GM12878 (cell line): ENCODE results near the gene HSPB6.

Source experiments
- EGR1 ChIP-seq, 2 experiments: IDR thresholded peaks; 1 replicate in 1 of 2; 2 replicates in 1 of 2; pipeline ENCODE4 v1.6.1; 2011 to 2012; ENCODE audit warnings: low read depth in 2 of 2, low read length in 2 of 2, borderline replicate concordance in 1 of 2, mild to moderate bottlenecking in 1 of 2, moderate library complexity in 1 of 2
- ELK1 ChIP-seq: IDR thresholded peaks from 2 replicates; pipeline ENCODE4 v1.6.1; 2012; ENCODE audit warnings: low read depth, low read length, improper control_type of control experiment
- EP300 ChIP-seq, 2 experiments: fragments of 150-350 bp in 1 of 2; IDR thresholded peaks; 2 replicates each; pipeline ENCODE4 v1.6.1; 2011 to 2012; ENCODE audit warnings: low read depth in 2 of 2, low read length in 2 of 2, borderline replicate concordance in 1 of 2, improper control_type of control experiment in 1 of 2, inconsistent platforms in 1 of 2; ENCODE audit not compliant: control insufficient read depth in 1 of 2
- HDGF ChIP-seq: fragments of 450-650 bp; IDR thresholded peaks from 2 replicates; pipeline ENCODE4 v1.6.1; 2016; ENCODE audit warnings: antibody characterized with exemption
- MYC ChIP-seq: IDR thresholded peaks from 2 replicates; pipeline ENCODE4 v1.6.1; 2011; ENCODE audit warnings: mild to moderate bottlenecking, low read length, moderate library complexity, inconsistent platforms; ENCODE audit not compliant: insufficient read depth, insufficient replicate concordance, insufficient read length, severe bottlenecking
- PAX8 ChIP-seq: fragments of 450-650 bp; IDR thresholded peaks from 2 replicates; pipeline ENCODE4 v1.6.1; 2017; ENCODE audit warnings: mild to moderate bottlenecking, moderate library complexity
- RAD51 ChIP-seq: fragments of 450-650 bp; IDR thresholded peaks from 2 replicates; pipeline ENCODE4 v1.6.1; 2016; ENCODE audit warnings: moderate library complexity, mild to moderate bottlenecking, inconsistent platforms
- ZNF384 ChIP-seq: IDR thresholded peaks from 2 replicates; pipeline ENCODE4 v1.6.1; 2012; ENCODE audit warnings: low read depth, mild to moderate bottlenecking, low read length, improper control_type of control experiment, borderline replicate concordance

DNA sequence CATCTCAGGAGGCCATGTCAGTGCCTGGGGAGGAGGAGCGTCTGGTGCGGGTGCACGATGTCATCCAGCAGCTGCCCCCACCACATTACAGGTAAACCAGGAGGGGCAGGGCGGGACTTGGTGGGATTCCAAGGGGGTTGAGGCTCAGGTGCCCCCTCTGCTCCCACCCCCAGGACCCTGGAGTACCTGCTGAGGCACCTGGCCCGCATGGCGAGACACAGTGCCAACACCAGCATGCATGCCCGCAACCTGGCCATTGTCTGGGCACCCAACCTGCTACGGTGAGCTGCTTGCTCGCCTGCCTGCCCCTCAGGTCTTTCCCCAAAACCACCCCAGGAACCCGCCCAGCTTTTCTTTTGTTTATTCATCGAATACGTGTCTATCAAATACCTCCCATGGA is 25.8 kb upstream of the HSPB6 start:
- no peak for TF ChIP-seq EP300 (IDR thresholded peaks at IDR 0.05; ENCODE audit: borderline replicate concordance in 1 of 2, control insufficient read depth in 1 of 2, low read depth in 2 of 2, low read length in 2 of 2)
- TF ChIP-seq EGR1 (IDR thresholded peaks at IDR 0.05; ENCODE audit: borderline replicate concordance in 1 of 2, low read depth in 2 of 2, low read length in 2 of 2): no peak
- TF ChIP-seq MYC: no peak
- TF ChIP-seq HDGF: no peak
- no peak for TF ChIP-seq ELK1
- no peak for TF ChIP-seq ZNF384
- TF ChIP-seq PAX8: no peak
- TF ChIP-seq RAD51: no peak
